H9 (cell line): Measurements from ENCODE around the gene KCNK1. TPM values are rescaled to one million over a fixed set of nuclear protein-coding genes. Genes with fewer than 3 reads are reported as not detected.

Experiments used
- DNase-seq: peaks from one replicate; pipeline ENCODE4 v3.0.0-alpha.2; 2017
- H2AFZ ChIP-seq: one replicate; pipeline ENCODE4 v1.6.1; 2013; ENCODE audit warnings: mild to moderate bottlenecking, low read length, control low read depth, moderate library complexity
- H2AK5ac ChIP-seq: 2 replicates; pipeline ENCODE4 v1.6.1; 2013; ENCODE audit warnings: low read length, control low read depth, mixed read lengths; ENCODE audit not compliant: insufficient read length
- H2BK120ac ChIP-seq: one replicate; pipeline ENCODE4 v1.6.1; 2013; ENCODE audit warnings: low read depth, mild to moderate bottlenecking, low read length, control low read depth, inconsistent platforms; ENCODE audit not compliant: poor library complexity, severe bottlenecking
- H2BK12ac ChIP-seq: 2 replicates; pipeline ENCODE4 v1.6.1; 2013; ENCODE audit warnings: low read length, control low read depth, mixed read lengths, low read depth; ENCODE audit not compliant: insufficient read length
- H2BK15ac ChIP-seq: 2 replicates; pipeline ENCODE4 v1.6.1; 2013; ENCODE audit warnings: low read depth, low read length, control low read depth
- H2BK20ac ChIP-seq: one replicate; pipeline ENCODE4 v1.6.1; 2013; ENCODE audit warnings: low read depth, mild to moderate bottlenecking, low read length, control low read depth, inconsistent platforms; ENCODE audit not compliant: poor library complexity, severe bottlenecking
- H2BK5ac ChIP-seq: 2 replicates; pipeline ENCODE4 v1.6.1; 2013; ENCODE audit warnings: low read length, control low read depth, mixed read lengths; ENCODE audit not compliant: insufficient read length
- H3K14ac ChIP-seq: 2 replicates; pipeline ENCODE4 v1.6.1; 2013; ENCODE audit warnings: low read length, control low read depth; ENCODE audit not compliant: insufficient read depth
- H3K18ac ChIP-seq: 2 replicates; pipeline ENCODE4 v1.6.1; 2013; ENCODE audit warnings: low read depth, mild to moderate bottlenecking, mixed read lengths, low read length, control low read depth; ENCODE audit not compliant: insufficient read length
- H3K23ac ChIP-seq: 2 replicates; pipeline ENCODE4 v1.6.1; 2013; ENCODE audit warnings: low read length, control low read depth, mixed read lengths, low read depth; ENCODE audit not compliant: insufficient read length
- H3K23me2 ChIP-seq: 2 replicates; pipeline ENCODE4 v1.6.1; 2013; ENCODE audit warnings: low read depth, mild to moderate bottlenecking, mixed read lengths, low read length, control low read depth; ENCODE audit not compliant: insufficient read length, poor library complexity, severe bottlenecking
- H3K27ac ChIP-seq: 2 replicates; pipeline ENCODE4 v1.5.1; 2013; ENCODE audit warnings: low read length, control low read depth, mixed read lengths, low read depth; ENCODE audit not compliant: insufficient read length
- H3K27me3 ChIP-seq: 2 replicates; pipeline ENCODE4 v1.6.1; 2013; ENCODE audit warnings: low read length, control low read depth, inconsistent platforms; ENCODE audit not compliant: insufficient read depth
- H3K4ac ChIP-seq: 2 replicates; pipeline ENCODE4 v1.6.1; 2013; ENCODE audit warnings: low read depth, mild to moderate bottlenecking, control low read depth, inconsistent platforms, low read length, moderate library complexity
- H3K4me1 ChIP-seq: 2 replicates; pipeline ENCODE4 v1.6.1; 2013; ENCODE audit warnings: low read length, control low read depth, inconsistent platforms; ENCODE audit not compliant: insufficient read depth
- H3K4me2 ChIP-seq: 2 replicates; pipeline ENCODE4 v1.6.1; 2013; ENCODE audit warnings: low read length, control low read depth, mixed read lengths; ENCODE audit not compliant: insufficient read length, insufficient read depth
- H3K56ac ChIP-seq: 2 replicates; pipeline ENCODE4 v1.6.1; 2013; ENCODE audit warnings: low read depth, mild to moderate bottlenecking, mixed read lengths, low read length, control low read depth; ENCODE audit not compliant: insufficient read length
- H3K79me1 ChIP-seq: 2 replicates; pipeline ENCODE4 v1.6.1; 2013; ENCODE audit warnings: low read depth, mild to moderate bottlenecking, moderate library complexity, low read length, control low read depth, inconsistent platforms; ENCODE audit not compliant: insufficient read depth, poor library complexity, severe bottlenecking
- H3K79me2 ChIP-seq: 2 replicates; pipeline ENCODE4 v1.6.1; 2013; ENCODE audit warnings: low read length, control low read depth, inconsistent platforms; ENCODE audit not compliant: insufficient read depth
- H3K9ac ChIP-seq: 2 replicates; pipeline ENCODE4 v1.6.1; 2013; ENCODE audit warnings: low read length, control low read depth, mixed read lengths; ENCODE audit not compliant: insufficient read length; ENCODE audit errors: extremely low read depth
- H3K9me3 ChIP-seq: one replicate; pipeline ENCODE4 v1.6.1; 2013; ENCODE audit warnings: low read depth, low read length, inconsistent platforms; ENCODE audit not compliant: control insufficient read depth
- H3T11ph ChIP-seq: one replicate; pipeline ENCODE4 v1.6.1; 2013; ENCODE audit warnings: mild to moderate bottlenecking, low read length, control low read depth, inconsistent platforms
- H4K20me1 ChIP-seq: one replicate; pipeline ENCODE4 v1.6.1; 2013; ENCODE audit not compliant: control insufficient read depth, insufficient read length, insufficient read depth
- H4K5ac ChIP-seq: 2 replicates; pipeline ENCODE4 v1.6.1; 2013; ENCODE audit warnings: low read depth, mild to moderate bottlenecking, mixed read lengths, low read length, control low read depth; ENCODE audit not compliant: insufficient read length
- H4K8ac ChIP-seq: replicated peaks from 2 replicates; pipeline ENCODE4 v1.6.1; 2013; ENCODE audit warnings: low read length, control low read depth, mixed read lengths, low read depth; ENCODE audit not compliant: insufficient read length
- H4K91ac ChIP-seq: 2 replicates; pipeline ENCODE4 v1.6.1; 2013; ENCODE audit warnings: low read depth, mild to moderate bottlenecking, moderate library complexity, mixed read lengths, low read length, control low read depth; ENCODE audit not compliant: insufficient read length
- H3K27ac Mint-ChIP-seq, 3 experiments: 2 replicates in 2 of 3; 3 replicates in 1 of 3; pipeline ENCODE4 v1.8.0; 2020 to 2021; ENCODE audit warnings: mixed read lengths in 3 of 3, mild to moderate bottlenecking in 1 of 3, moderate library complexity in 1 of 3
- H3K27me3 Mint-ChIP-seq: 2 replicates; pipeline ENCODE4 v1.8.0; 2021; ENCODE audit warnings: low read depth, mild to moderate bottlenecking, moderate library complexity, mixed read lengths
- H3K36me3 Mint-ChIP-seq, 3 experiments: 2 replicates in 2 of 3; 3 replicates in 1 of 3; pipeline ENCODE4 v1.8.0; 2020 to 2021; ENCODE audit warnings: low read depth in 3 of 3, mixed read lengths in 3 of 3; ENCODE audit not compliant: insufficient read depth in 1 of 3
- H3K4me1 Mint-ChIP-seq, 2 experiments: 2 replicates each; pipeline ENCODE4 v1.8.0; 2020; ENCODE audit warnings: mixed read lengths in 2 of 2
- H3K4me3 Mint-ChIP-seq, 2 experiments: 2 replicates in 1 of 2; 3 replicates in 1 of 2; pipeline ENCODE4 v1.8.0; 2020 to 2021; ENCODE audit warnings: mild to moderate bottlenecking in 2 of 2, mixed read lengths in 2 of 2, moderate library complexity in 1 of 2
- H3K9me3 Mint-ChIP-seq, 2 experiments: 2 replicates in 1 of 2; 3 replicates in 1 of 2; pipeline ENCODE4 v1.8.0; 2020; ENCODE audit warnings: mild to moderate bottlenecking in 2 of 2, mixed read lengths in 2 of 2, moderate library complexity in 1 of 2
- WGBS: extraction: QIAGEN DNeasy Blood & Tissue Kit; methylation state at CpG from one replicate; pipeline ENCODE4 v1.1.7; 2013; ENCODE audit warnings: missing lambda C conversion rate, low lambda C conversion rate, mixed read lengths; ENCODE audit not compliant: insufficient read length; ENCODE audit errors: extremely low coverage; 5-methylcytosine and 5-hydroxymethylcytosine counted together
- total RNA-seq: library from RNA; stranded (reverse); gene quantifications from 2 replicates; pipeline ENCODE4 v1.2.1, GENCODE V29; 2021
- TF ChIP-seq, protein P1 (sequence below): fragments of 200-600 bp; sonication (generic); conservative IDR thresholded peaks from 3 replicates; pipeline ENCODE4 v1.8.0; 2021; ENCODE audit warnings: antibody characterized with exemption, mild to moderate bottlenecking

Gene KCNK1
- total RNA-seq, 1 experiment from 2014 or later = 9.9 TPM

GRCh38 chr1:233607252-233608119, 6.4 kb upstream of the KCNK1 start:
- no peak overlapping the region for H3K4ac ChIP-seq
- no peak overlapping the region for H2AFZ ChIP-seq
- DNase-seq = no peak
- no peak overlapping the region for H2BK12ac ChIP-seq
- H2AK5ac ChIP-seq = no peak overlapping the region
- peaks cover 3% of the 10 kb centered on the region; the same call in 1 of the 2 replicates for H3K27me3 ChIP-seq
- no peak overlapping the region for H3K56ac ChIP-seq
- no peaks in the 10 kb centered on the region for H3K9me3 Mint-ChIP-seq
- H3K4me1 Mint-ChIP-seq = peaks cover 10 to 17% of the 10 kb centered on the region in 2 experiments
- H4K20me1 ChIP-seq = no peaks in the 10 kb centered on the region
- H3K36me3 Mint-ChIP-seq = no peaks in the 10 kb centered on the region
- no peak overlapping the region for H3K23ac ChIP-seq
- TF ChIP-seq, protein P1, sequence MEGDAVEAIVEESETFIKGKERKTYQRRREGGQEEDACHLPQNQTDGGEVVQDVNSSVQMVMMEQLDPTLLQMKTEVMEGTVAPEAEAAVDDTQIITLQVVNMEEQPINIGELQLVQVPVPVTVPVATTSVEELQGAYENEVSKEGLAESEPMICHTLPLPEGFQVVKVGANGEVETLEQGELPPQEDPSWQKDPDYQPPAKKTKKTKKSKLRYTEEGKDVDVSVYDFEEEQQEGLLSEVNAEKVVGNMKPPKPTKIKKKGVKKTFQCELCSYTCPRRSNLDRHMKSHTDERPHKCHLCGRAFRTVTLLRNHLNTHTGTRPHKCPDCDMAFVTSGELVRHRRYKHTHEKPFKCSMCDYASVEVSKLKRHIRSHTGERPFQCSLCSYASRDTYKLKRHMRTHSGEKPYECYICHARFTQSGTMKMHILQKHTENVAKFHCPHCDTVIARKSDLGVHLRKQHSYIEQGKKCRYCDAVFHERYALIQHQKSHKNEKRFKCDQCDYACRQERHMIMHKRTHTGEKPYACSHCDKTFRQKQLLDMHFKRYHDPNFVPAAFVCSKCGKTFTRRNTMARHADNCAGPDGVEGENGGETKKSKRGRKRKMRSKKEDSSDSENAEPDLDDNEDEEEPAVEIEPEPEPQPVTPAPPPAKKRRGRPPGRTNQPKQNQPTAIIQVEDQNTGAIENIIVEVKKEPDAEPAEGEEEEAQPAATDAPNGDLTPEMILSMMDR = no peak
- H3K9ac ChIP-seq = no peak overlapping the region
- H3K14ac ChIP-seq = no peak overlapping the region
- H4K8ac ChIP-seq = no peak overlapping the region
- no peak overlapping the region for H2BK5ac ChIP-seq
- H3K79me2 ChIP-seq = no peaks in the 10 kb centered on the region
- H3T11ph ChIP-seq = no peak overlapping the region
- H3K4me3 Mint-ChIP-seq = no peak overlapping the region
- H2BK15ac ChIP-seq = no peak overlapping the region
- no peak overlapping the region for H2BK120ac ChIP-seq
- no peaks in the 10 kb centered on the region for H3K9me3 ChIP-seq
- H3K23me2 ChIP-seq = no peaks in the 10 kb centered on the region
- no peak overlapping the region for H4K5ac ChIP-seq
- H4K91ac ChIP-seq = no peak overlapping the region
- no CpG with 5 or more reads among the region's 8 CpGs for WGBS
- no peak overlapping the region for H3K27ac ChIP-seq
- H3K27me3 Mint-ChIP-seq = peaks cover 40% of the 10 kb centered on the region
- no peak overlapping the region for H3K4me2 ChIP-seq
- no peak overlapping the region for H3K18ac ChIP-seq
- H3K4me1 ChIP-seq = no peaks in the 10 kb centered on the region
- no peak overlapping the region for H3K27ac Mint-ChIP-seq
- H3K79me1 ChIP-seq = no peaks in the 10 kb centered on the region
- no peak overlapping the region for H2BK20ac ChIP-seq
